GM23338 (cell line): ENCODE data around the gene PNPT1.

Experiments
- CREB1 ChIP-seq: fragments of 250-450 bp; sonication (Bioruptor Pico); IDR thresholded peaks from 2 replicates; pipeline ENCODE4 v1.5.0; 2020; ENCODE audit warnings: low read depth, mild to moderate bottlenecking, moderate library complexity
- CTCF ChIP-seq, 2 experiments: fragments of 200-600 bp in 1 of 2; sonication (generic) in 1 of 2; conservative IDR thresholded peaks; 2 replicates each; pipeline versions ENCODE4 v1.5.1 to v1.6.1; 2016 to 2017; ENCODE audit warnings: antibody characterized with exemption in 2 of 2, low read depth in 2 of 2, mild to moderate bottlenecking in 2 of 2, moderate library complexity in 1 of 2
- EZH2 ChIP-seq: fragments of 200-600 bp; sonication (generic); IDR thresholded peaks from one replicate; pipeline ENCODE4 v1.8.0; 2017; ENCODE audit warnings: antibody characterized with exemption, mild to moderate bottlenecking, low read depth; ENCODE audit not compliant: unreplicated experiment
- EZH2phosphoT487 ChIP-seq: fragments of 200-600 bp; sonication (generic); IDR thresholded peaks from one replicate; pipeline ENCODE4 v1.8.1; 2018; ENCODE audit warnings: antibody characterized with exemption; ENCODE audit not compliant: unreplicated experiment
- POLR2AphosphoS5 ChIP-seq: IDR thresholded peaks from 2 replicates; pipeline ENCODE4 v1.6.1; 2016; ENCODE audit warnings: antibody characterized with exemption, low read depth
- ZNF114 ChIP-seq: fragments of 250-450 bp; sonication (Bioruptor Pico); IDR thresholded peaks from 2 replicates; pipeline ENCODE4 v1.5.0; 2020; ENCODE audit warnings: mild to moderate bottlenecking, moderate library complexity

GRCh38 chr2:55712477-55713060, 18.9 kb upstream of the PNPT1 start:
- TF ChIP-seq CTCF (conservative IDR thresholded peaks at IDR 0.05; ENCODE audit: low read depth in 2 of 2) (no peak), CREB1 (CRISPR knock-in tag) (no peak), POLR2AphosphoS5 (no peak), ZNF114 (CRISPR knock-in tag) (no peak), EZH2 (no peak), EZH2phosphoT487 (no peak)
